MCF 10A (cell line): ENCODE measurements around the gene CSNK2A3. TPM values are rescaled to one million over a fixed set of nuclear protein-coding genes. Genes with fewer than 3 reads are reported as not detected.

Experiments used
- BruUV-seq: library from RNA; stranded (reverse); fragments of 400-500 nt; replicated peaks from 2 replicates; lab custom pipeline; 2021; lab: Mats Ljungman, UMichigan
- CTCF ChIA-PET: fragments of 300-600 bp; sonication (Branson Sonifier 250); formaldehyde crosslinking; extraction: SDS; loops from one replicate; lab custom pipeline; 2021; ENCODE audit warnings: antibody characterized with exemption, inconsistent platforms; lab: Yijun Ruan, JAX
- POLR2A ChIA-PET: fragments of 300-600, 350-650 bp; sonication (Branson Sonifier 250); formaldehyde crosslinking; extraction: SDS; loops from one replicate; lab custom pipeline; 2020; ENCODE audit warnings: antibody characterized with exemption, inconsistent platforms; lab: Yijun Ruan, JAX
- DNase-seq: peaks from one replicate; pipeline ENCODE4 v3.0.0-alpha.2; 2018; ENCODE audit not compliant: unreplicated experiment
- H3K27ac Mint-ChIP-seq: one replicate; pipeline ENCODE4 v1.8.0; 2022; ENCODE audit warnings: mild to moderate bottlenecking, low read depth, mixed read lengths; ENCODE audit not compliant: unreplicated experiment
- H3K27me3 Mint-ChIP-seq: one replicate; pipeline ENCODE4 v1.8.0; 2022; ENCODE audit warnings: mixed read lengths; ENCODE audit not compliant: insufficient read depth, unreplicated experiment
- H3K36me3 Mint-ChIP-seq: one replicate; pipeline ENCODE4 v1.8.0; 2022; ENCODE audit warnings: mild to moderate bottlenecking, moderate library complexity, mixed read lengths; ENCODE audit not compliant: insufficient read depth, unreplicated experiment
- H3K4me1 Mint-ChIP-seq: one replicate; pipeline ENCODE4 v1.8.0; 2022; ENCODE audit warnings: mixed read lengths; ENCODE audit not compliant: insufficient read depth, unreplicated experiment
- H3K4me3 Mint-ChIP-seq: one replicate; pipeline ENCODE4 v1.8.0; 2022; ENCODE audit warnings: mild to moderate bottlenecking, moderate library complexity, mixed read lengths; ENCODE audit not compliant: unreplicated experiment
- H3K9me3 Mint-ChIP-seq: one replicate; pipeline ENCODE4 v1.8.0; 2022; ENCODE audit warnings: mixed read lengths; ENCODE audit not compliant: unreplicated experiment
- CTCF ChIP-seq: fragments of 200-600 bp; IDR thresholded peaks from one replicate; pipeline ENCODE4 v1.8.0; 2022; ENCODE audit warnings: antibody characterized with exemption, mild to moderate bottlenecking; ENCODE audit not compliant: unreplicated experiment
- intact Hi-C: fragments of 100-400 bp; cut with micrococcal nuclease; formaldehyde crosslinking; loops from 2 replicates; pipeline ENCODE4 v1.14.1; 2022
- total RNA-seq: library from RNA; stranded (reverse); gene quantifications from 2 replicates; pipeline ENCODE4 v1.2.3, GENCODE V29; 2022

CSNK2A3 gene
- total RNA-seq, 1 experiment from 2014 or later, result 2.2 TPM

GRCh38 chr11:11338304-11338703, 14.7 kb downstream of the CSNK2A3 start:
- TF ChIP-seq CTCF, result no peak
- H3K27me3 Mint-ChIP-seq, result no peaks in the 10 kb centered on the region
- ChIA-PET CTCF (interaction anchor here (1.2 kb wide), 1 partner anchor 9 kb away, joined by 4 read pairs; no protein-coding TSS in a partner anchor), POLR2A (no interaction called here)
- intact Hi-C loops, result no loop called here
- H3K27ac Mint-ChIP-seq, result no peak overlapping the region
- peaks cover 11% of the 10 kb centered on the region for H3K36me3 Mint-ChIP-seq
- H3K9me3 Mint-ChIP-seq, result no peaks in the 10 kb centered on the region
- no peak for DNase-seq
- no peaks in the 10 kb centered on the region for H3K4me1 Mint-ChIP-seq
- BruUV-seq, result no TSS peak
- H3K4me3 Mint-ChIP-seq, result no peak overlapping the region

- DNase-seq, result no peak
- Mint-ChIP-seq H3K27ac (no peak overlapping the region), H3K36me3 (peaks cover 11% of the 10 kb centered on the region), H3K27me3 (no peaks in the 10 kb centered on the region), H3K9me3 (no peaks in the 10 kb centered on the region), H3K4me3 (no peak overlapping the region), H3K4me1 (no peaks in the 10 kb centered on the region)
- no peak for TF ChIP-seq CTCF
- CTCF ChIA-PET, result no interaction called here
- POLR2A ChIA-PET, result no interaction called here
- intact Hi-C loops, result no loop called here
- BruUV-seq, result no TSS peak
Measured at GRCh38 chr11:11336664-11337063, 16.4 kb downstream of the CSNK2A3 start.

GRCh38 chr11:11335043-11335442, 18.0 kb downstream of the CSNK2A3 start:
- peaks cover 7% of the 10 kb centered on the region for H3K36me3 Mint-ChIP-seq

GRCh38 chr11:11334607-11335006, 18.4 kb downstream of the CSNK2A3 start:
- POLR2A ChIA-PET, result no interaction called here

More at GRCh38 chr11:11335043-11335442, 18.0 kb downstream of the CSNK2A3 start:
- no peak for DNase-seq
- Mint-ChIP-seq H3K27me3 (no peaks in the 10 kb centered on the region), H3K9me3 (no peaks in the 10 kb centered on the region), H3K4me1 (no peaks in the 10 kb centered on the region), H3K4me3 (no peak overlapping the region), H3K27ac (no peak overlapping the region)
- TF ChIP-seq CTCF, result no peak
- BruUV-seq, result no TSS peak
- intact Hi-C loops, result no loop called here
- ChIA-PET POLR2A (no interaction called here), CTCF (interaction anchor here (0.6 to 0.7 kb wide), 2 partner anchors 18 to 299 kb away, joined by 3 read pairs; partner anchors contain the start of gene CSNK2A3)

More at GRCh38 chr11:11334607-11335006, 18.4 kb downstream of the CSNK2A3 start:
- no peaks in the 10 kb centered on the region for H3K9me3 Mint-ChIP-seq
- peaks cover 11% of the 10 kb centered on the region for H3K36me3 Mint-ChIP-seq
- CTCF ChIA-PET, result interaction anchor here (0.7 kb wide), 1 partner anchor 299 kb away, joined by 3 read pairs; no protein-coding TSS in a partner anchor
- no TSS peak for BruUV-seq
- no peak for TF ChIP-seq CTCF
- DNase-seq, result no peak
- no peaks in the 10 kb centered on the region for H3K27me3 Mint-ChIP-seq
- no peaks in the 10 kb centered on the region for H3K4me1 Mint-ChIP-seq
- H3K27ac Mint-ChIP-seq, result no peak overlapping the region
- H3K4me3 Mint-ChIP-seq, result no peak overlapping the region
- intact Hi-C loops, result no loop called here
